ENCODE measurements around the gene GRIK3.

The GRIK3 gene

GRCh38 chr1:36775716-36776115, 258.6 kb downstream of the GRIK3 start:
- Histone ChIP-seq H3K79me2 (ENCODE audit: insufficient read depth, low read length) (no peaks in the 10 kb centered on the region), H3K9ac (ENCODE audit: low read depth, low read length, poor library complexity, severe bottlenecking) (no peak overlapping the region), H3K4me1 (ENCODE audit: insufficient read depth, low read length, poor library complexity, severe bottlenecking) (no peaks in the 10 kb centered on the region), H3K27me3 (ENCODE audit: insufficient read depth, low read length, poor library complexity, severe bottlenecking) (no peaks in the 10 kb centered on the region), H3K9me3 (ENCODE audit: insufficient read depth, low read depth, low read length) (no peaks in the 10 kb centered on the region), H3K4me2 (ENCODE audit: low read depth, low read length, poor library complexity, severe bottlenecking) (no peak overlapping the region), H3K36me3 (ENCODE audit: insufficient read depth, low read length) (no peaks in the 10 kb centered on the region), H2AFZ (ENCODE audit: low read length) (no peak overlapping the region), H4K20me1 (ENCODE audit: insufficient read depth, low read length, poor library complexity, severe bottlenecking) (no peaks in the 10 kb centered on the region), H3K9me2 (replicated peaks; ENCODE audit: low read depth, low read length) (no peaks in the 10 kb centered on the region), H3K4me3 (ENCODE audit: low read length, poor library complexity, severe bottlenecking) (no peak overlapping the region), H3F3A (ENCODE audit: low read depth) (no peaks in the 10 kb centered on the region)
- TF ChIP-seq EZH2phosphoT487 (IDR thresholded peaks at IDR 0.05; ENCODE audit: borderline replicate concordance) (no peak), CTCF (conservative IDR thresholded peaks at IDR 0.05; ENCODE audit: low read length) (no peak)

- H3K36me3 ChIP-seq (ENCODE audit: insufficient read depth, low read length) = no peaks in the 10 kb centered on the region
- H2AFZ ChIP-seq (ENCODE audit: low read length) = no peak overlapping the region
- no peaks in the 10 kb centered on the region for H4K20me1 ChIP-seq (ENCODE audit: insufficient read depth, low read length, poor library complexity, severe bottlenecking)
- no peaks in the 10 kb centered on the region for H3K27me3 ChIP-seq (ENCODE audit: insufficient read depth, low read length, poor library complexity, severe bottlenecking)
- H3K4me1 ChIP-seq (ENCODE audit: insufficient read depth, low read length, poor library complexity, severe bottlenecking) = no peaks in the 10 kb centered on the region
- H3K9me2 ChIP-seq (replicated peaks; ENCODE audit: low read depth, low read length) = no peaks in the 10 kb centered on the region
- H3F3A ChIP-seq (ENCODE audit: low read depth) = no peaks in the 10 kb centered on the region
- TF ChIP-seq CTCF (conservative IDR thresholded peaks at IDR 0.05; ENCODE audit: low read length) (no peak), EZH2phosphoT487 (IDR thresholded peaks at IDR 0.05; ENCODE audit: borderline replicate concordance) (no peak)
- no peaks in the 10 kb centered on the region for H3K79me2 ChIP-seq (ENCODE audit: insufficient read depth, low read length)
- no peak overlapping the region for H3K9ac ChIP-seq (ENCODE audit: low read depth, low read length, poor library complexity, severe bottlenecking)
- H3K4me3 ChIP-seq (ENCODE audit: low read length, poor library complexity, severe bottlenecking) = no peak overlapping the region
- H3K9me3 ChIP-seq (ENCODE audit: insufficient read depth, low read depth, low read length) = no peaks in the 10 kb centered on the region
- H3K4me2 ChIP-seq (ENCODE audit: low read depth, low read length, poor library complexity, severe bottlenecking) = no peak overlapping the region
Observed at GRCh38 chr1:36773827-36774541, 260.3 kb downstream of the GRIK3 start.

- Histone ChIP-seq H3K4me1 (ENCODE audit: insufficient read depth, low read length, poor library complexity, severe bottlenecking) (no peaks in the 10 kb centered on the region), H3F3A (ENCODE audit: low read depth) (no peaks in the 10 kb centered on the region), H4K20me1 (ENCODE audit: insufficient read depth, low read length, poor library complexity, severe bottlenecking) (no peaks in the 10 kb centered on the region), H3K79me2 (ENCODE audit: insufficient read depth, low read length) (no peaks in the 10 kb centered on the region), H3K27me3 (ENCODE audit: insufficient read depth, low read length, poor library complexity, severe bottlenecking) (no peaks in the 10 kb centered on the region), H3K9ac (ENCODE audit: low read depth, low read length, poor library complexity, severe bottlenecking) (no peak overlapping the region), H3K9me2 (replicated peaks; ENCODE audit: low read depth, low read length) (no peaks in the 10 kb centered on the region), H3K36me3 (ENCODE audit: insufficient read depth, low read length) (no peaks in the 10 kb centered on the region), H3K4me2 (ENCODE audit: low read depth, low read length, poor library complexity, severe bottlenecking) (no peak overlapping the region), H3K9me3 (ENCODE audit: insufficient read depth, low read depth, low read length) (no peaks in the 10 kb centered on the region), H3K4me3 (ENCODE audit: low read length, poor library complexity, severe bottlenecking) (no peak overlapping the region), H2AFZ (ENCODE audit: low read length) (no peak overlapping the region)
- TF ChIP-seq EZH2phosphoT487 (IDR thresholded peaks at IDR 0.05; ENCODE audit: borderline replicate concordance) (no peak), CTCF (conservative IDR thresholded peaks at IDR 0.05; ENCODE audit: low read length) (no peak)
Observed at GRCh38 chr1:36772647-36773495, 261.4 kb downstream of the GRIK3 start.

Measured in Loucy (cell line).